OCI-LY3 (cell line): ENCODE data around the gene FBXW4.

Experiments
- H2AFZ ChIP-seq: fragments of 200-600, 300-600 bp; shearing (Covaris generic); 2 replicates; pipeline ENCODE4 v1.6.0; 2014; ENCODE audit warnings: antibody characterized with exemption, low read depth, low read length
- H3K27ac ChIP-seq: fragments of 200-600, 300-600 bp; sonication (generic); 2 replicates; pipeline ENCODE4 v1.5.1; 2014; ENCODE audit warnings: mild to moderate bottlenecking, low read length, moderate library complexity, mixed read lengths
- H3K27me3 ChIP-seq: fragments of 200-600, 300-600 bp; sonication (generic); 2 replicates; pipeline ENCODE4 v1.6.1; 2014; ENCODE audit warnings: low read depth, low read length, mixed read lengths
- H3K36me3 ChIP-seq: fragments of 200-600, 300-600 bp; sonication (generic); replicated peaks from 2 replicates; pipeline ENCODE3; 2014; ENCODE audit warnings: low read depth, low read length, mixed read lengths
- H3K4me1 ChIP-seq: fragments of 300-600, 200-600 bp; sonication (generic); 2 replicates; pipeline ENCODE4 v1.6.1; 2014; ENCODE audit warnings: low read length, mixed read lengths
- H3K4me2 ChIP-seq: fragments of 200-600, 300-600 bp; sonication (generic); 2 replicates; pipeline ENCODE4 v1.6.1; 2014; ENCODE audit warnings: low read length, mixed read lengths
- H3K4me3 ChIP-seq: fragments of 300-600, 200-600 bp; sonication (generic); 2 replicates; pipeline ENCODE4 v1.5.1; 2014; ENCODE audit warnings: antibody characterized with exemption, mild to moderate bottlenecking, low read length, moderate library complexity
- H3K79me2 ChIP-seq: fragments of 300-600, 200-600 bp; shearing (Covaris generic); 2 replicates; pipeline ENCODE4 v1.6.1; 2014; ENCODE audit warnings: mild to moderate bottlenecking, low read length, mixed read lengths
- H3K9ac ChIP-seq: fragments of 300-600, 200-600 bp; shearing (Covaris generic); 2 replicates; pipeline ENCODE4 v1.6.0; 2014; ENCODE audit warnings: mild to moderate bottlenecking, low read length, moderate library complexity
- H3K9me3 ChIP-seq: fragments of 200-600, 300-600 bp; shearing (Covaris generic); 2 replicates; pipeline ENCODE4 v1.6.1; 2014; ENCODE audit warnings: low read length, mixed read lengths; ENCODE audit not compliant: insufficient read depth
- H4K20me1 ChIP-seq: fragments of 200-600, 300-600 bp; sonication (generic); 2 replicates; pipeline ENCODE4 v1.6.1; 2016; ENCODE audit warnings: low read length, mixed read lengths; ENCODE audit not compliant: insufficient read depth
- CTCF ChIP-seq: fragments of 200-600, 300-600 bp; sonication (generic); IDR thresholded peaks from 2 replicates; pipeline ENCODE4 v1.5.1; 2014; ENCODE audit warnings: antibody characterized with exemption, low read length, low read depth
- EZH2phosphoT487 ChIP-seq: fragments of 200-600 bp; shearing (Covaris generic); IDR thresholded peaks from 2 replicates; pipeline ENCODE4 v1.6.1; 2018; ENCODE audit warnings: antibody characterized with exemption, mixed run types, low read depth

Gene FBXW4

GRCh38 chr10:101669181-101669580 is 25.8 kb downstream of the FBXW4 start:
- H3K36me3 ChIP-seq, result peaks cover 48% of the 10 kb centered on the region
- no peak overlapping the region for H3K27ac ChIP-seq
- no peak overlapping the region for H3K4me3 ChIP-seq

GRCh38 chr10:101668566-101668965 is 26.4 kb downstream of the FBXW4 start:
- H3K36me3 ChIP-seq, result peaks cover 49% of the 10 kb centered on the region
- TF ChIP-seq EZH2phosphoT487, result no peak
- H3K4me1 ChIP-seq, result peaks cover 35% of the 10 kb centered on the region
- no peak overlapping the region for H3K27ac ChIP-seq
- no peaks in the 10 kb centered on the region for H3K27me3 ChIP-seq
- no peak overlapping the region for H3K9ac ChIP-seq
- H3K9me3 ChIP-seq, result no peaks in the 10 kb centered on the region
- no peak overlapping the region for H3K4me3 ChIP-seq
- H3K79me2 ChIP-seq, result no peaks in the 10 kb centered on the region
- no peak overlapping the region for H2AFZ ChIP-seq
- H3K4me2 ChIP-seq, result no peak overlapping the region
- peaks cover 8% of the 10 kb centered on the region; the same call in 1 of the 2 replicates for H4K20me1 ChIP-seq

More at GRCh38 chr10:101669181-101669580, 25.8 kb downstream of the FBXW4 start:
- Histone ChIP-seq H2AFZ (no peak overlapping the region), H4K20me1 (peaks cover 8% of the 10 kb centered on the region; the same call in 1 of the 2 replicates), H3K4me2 (no peak overlapping the region), H3K4me1 (peaks cover 35% of the 10 kb centered on the region), H3K27me3 (no peaks in the 10 kb centered on the region), H3K9ac (no peak overlapping the region), H3K79me2 (no peaks in the 10 kb centered on the region), H3K9me3 (no peaks in the 10 kb centered on the region)
- TF ChIP-seq EZH2phosphoT487 (no peak), CTCF (no peak)

- no peak overlapping the region for H2AFZ ChIP-seq
- no peak overlapping the region for H3K9ac ChIP-seq
- peaks cover 39% of the 10 kb centered on the region for H3K36me3 ChIP-seq
- H3K9me3 ChIP-seq, result no peaks in the 10 kb centered on the region
- no peak overlapping the region for H3K4me2 ChIP-seq
- peaks cover 7% of the 10 kb centered on the region; the same call in 1 of the 2 replicates for H4K20me1 ChIP-seq
- H3K4me3 ChIP-seq, result no peak overlapping the region
- no peak for TF ChIP-seq CTCF
- TF ChIP-seq EZH2phosphoT487, result no peak
- H3K79me2 ChIP-seq, result no peaks in the 10 kb centered on the region
- H3K27ac ChIP-seq, result no peak overlapping the region
- peaks cover 14% of the 10 kb centered on the region for H3K4me1 ChIP-seq
- H3K27me3 ChIP-seq, result no peaks in the 10 kb centered on the region
These were observed 28.9 kb downstream of the FBXW4 start for GRCh38 chr10:101666083-101666482.

- no peaks in the 10 kb centered on the region for H3K27me3 ChIP-seq
- H3K9me3 ChIP-seq, result no peaks in the 10 kb centered on the region
- H3K9ac ChIP-seq, result no peak overlapping the region
- H3K79me2 ChIP-seq, result no peaks in the 10 kb centered on the region
- H4K20me1 ChIP-seq, result no peaks in the 10 kb centered on the region
- no peak overlapping the region for H3K4me2 ChIP-seq
- H3K27ac ChIP-seq, result no peak overlapping the region
- H3K4me3 ChIP-seq, result no peak overlapping the region
- no peak for TF ChIP-seq EZH2phosphoT487
- no peak for TF ChIP-seq CTCF
- peaks cover 25% of the 10 kb centered on the region for H3K36me3 ChIP-seq
- no peaks in the 10 kb centered on the region for H3K4me1 ChIP-seq
- H2AFZ ChIP-seq, result no peak overlapping the region
These were observed 31.9 kb downstream of the FBXW4 start for GRCh38 chr10:101663097-101663496.
